ENCODE measurements around the gene IL37. TPM values are rescaled to one million over a fixed set of nuclear protein-coding genes. Genes with fewer than 3 reads are reported as not detected.

Gene IL37
- total and polyA plus RNA-seq, 2 donors (not counting 3 experiments of a cell fraction or from before 2014, with no cell fraction given) = not detected

DNA sequence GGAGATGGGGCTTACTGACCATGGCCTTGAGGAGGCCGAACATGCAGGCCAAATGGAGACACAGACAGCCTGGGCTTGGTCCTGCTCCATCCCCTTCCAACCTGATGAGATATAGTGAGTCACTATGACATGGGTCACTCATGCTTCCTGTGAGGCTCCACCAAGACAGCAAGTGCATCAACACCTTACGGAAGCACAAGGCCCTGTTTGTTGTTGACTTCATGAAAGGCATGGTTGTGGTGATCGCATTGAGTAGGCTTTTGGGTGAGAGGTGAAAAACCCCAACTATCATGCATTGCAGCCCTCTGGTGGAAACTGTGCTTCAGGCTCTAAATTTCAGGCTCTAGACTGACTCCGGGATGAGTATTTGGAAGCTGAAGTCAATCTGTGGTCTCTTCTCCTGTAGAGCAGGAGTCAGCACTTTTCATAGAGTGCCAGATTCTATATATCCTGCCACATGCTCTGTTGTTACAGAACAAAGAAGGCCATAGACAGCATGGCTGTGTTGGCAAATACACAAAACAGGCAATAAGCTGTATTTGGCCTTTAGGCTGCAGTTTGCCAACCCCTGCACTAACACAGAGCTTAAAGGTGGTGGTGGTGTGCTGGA lies 10.1 kb downstream of the IL37 start:
- intact Hi-C loops (cut with micrococcal nuclease) = no loop called here
- DNase-seq (ENCODE audit: low read depth, low spot score) = no peak
- no TSS peak for BruUV-seq (replicated peaks)
- ChIA-PET CTCF (interaction anchor here (0.7 to 1.6 kb wide), 3 partner anchors 10 to 171 kb away, joined by 3 read pairs; no protein-coding TSS in a partner anchor), POLR2A (no interaction called here)
- H3K4me2 ChIP-seq (ENCODE audit: insufficient read depth, low read length) = no peak overlapping the region
- dilution Hi-C loops (cut with MboI; ENCODE audit: extremely low pct_ligation_motif_present, low sequenced_read_pairs) = no loop called here
- TF ChIP-seq FOS (IDR thresholded peaks at IDR 0.05; ENCODE audit: borderline replicate concordance, insufficient read depth, low read length) (no peak), JUN (IDR thresholded peaks at IDR 0.05; ENCODE audit: borderline replicate concordance, insufficient read depth, insufficient read length, low read depth) (no peak), POLR2A (IDR thresholded peaks at IDR 0.05; ENCODE audit: low read depth, low read length) (no peak), EZH2 (IDR thresholded peaks at IDR 0.05; ENCODE audit: borderline replicate concordance, low read depth, low read length, severe bottlenecking) (no peak), GATA2 (IDR thresholded peaks at IDR 0.05; ENCODE audit: insufficient read depth, insufficient read length, low read depth, low read length) (no peak), MYC (IDR thresholded peaks at IDR 0.05; ENCODE audit: low read depth, low read length) (no peak), POLR2AphosphoS5 (IDR thresholded peaks at IDR 0.05; ENCODE audit: insufficient read depth, low read depth, low read length) (no peak)
- TF ChIP-seq, protein P1, sequence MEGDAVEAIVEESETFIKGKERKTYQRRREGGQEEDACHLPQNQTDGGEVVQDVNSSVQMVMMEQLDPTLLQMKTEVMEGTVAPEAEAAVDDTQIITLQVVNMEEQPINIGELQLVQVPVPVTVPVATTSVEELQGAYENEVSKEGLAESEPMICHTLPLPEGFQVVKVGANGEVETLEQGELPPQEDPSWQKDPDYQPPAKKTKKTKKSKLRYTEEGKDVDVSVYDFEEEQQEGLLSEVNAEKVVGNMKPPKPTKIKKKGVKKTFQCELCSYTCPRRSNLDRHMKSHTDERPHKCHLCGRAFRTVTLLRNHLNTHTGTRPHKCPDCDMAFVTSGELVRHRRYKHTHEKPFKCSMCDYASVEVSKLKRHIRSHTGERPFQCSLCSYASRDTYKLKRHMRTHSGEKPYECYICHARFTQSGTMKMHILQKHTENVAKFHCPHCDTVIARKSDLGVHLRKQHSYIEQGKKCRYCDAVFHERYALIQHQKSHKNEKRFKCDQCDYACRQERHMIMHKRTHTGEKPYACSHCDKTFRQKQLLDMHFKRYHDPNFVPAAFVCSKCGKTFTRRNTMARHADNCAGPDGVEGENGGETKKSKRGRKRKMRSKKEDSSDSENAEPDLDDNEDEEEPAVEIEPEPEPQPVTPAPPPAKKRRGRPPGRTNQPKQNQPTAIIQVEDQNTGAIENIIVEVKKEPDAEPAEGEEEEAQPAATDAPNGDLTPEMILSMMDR (IDR thresholded peaks at IDR 0.05; ENCODE audit: extremely low read depth in 1 of 2, insufficient read depth in 1 of 2, low read depth in 1 of 2, low read length in 2 of 2) = no peak
- TF ChIP-seq, protein P2, sequence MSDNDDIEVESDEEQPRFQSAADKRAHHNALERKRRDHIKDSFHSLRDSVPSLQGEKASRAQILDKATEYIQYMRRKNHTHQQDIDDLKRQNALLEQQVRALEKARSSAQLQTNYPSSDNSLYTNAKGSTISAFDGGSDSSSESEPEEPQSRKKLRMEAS (IDR thresholded peaks at IDR 0.05; ENCODE audit: insufficient read depth, insufficient read length) = no peak
- no peak overlapping the region for H3K27ac ChIP-seq (ENCODE audit: insufficient read depth, low read depth, low read length)
- no peaks in the 10 kb centered on the region for H4K20me1 ChIP-seq (replicated peaks; ENCODE audit: control insufficient read depth, extremely low read depth, insufficient read depth, low read length)
- no peak overlapping the region for H3K4me3 ChIP-seq (replicated peaks in 1 of 3; ENCODE audit: insufficient read depth in 1 of 3, low read depth in 1 of 3, low read length in 3 of 3)
- no peaks in the 10 kb centered on the region for H3K36me3 ChIP-seq (ENCODE audit: control insufficient read depth in 2 of 2, extremely low read depth in 1 of 2, insufficient read depth in 2 of 2, low read length in 2 of 2)
- no peaks in the 10 kb centered on the region for H3K9me3 ChIP-seq (replicated peaks; ENCODE audit: control insufficient read depth, insufficient read depth, low read length)
- no peak overlapping the region for H2AFZ ChIP-seq (ENCODE audit: low read depth, low read length)
- no peak overlapping the region for H3K9ac ChIP-seq (replicated peaks; ENCODE audit: extremely low read depth, insufficient read depth, low read length)
- no peaks in the 10 kb centered on the region for H3K9me1 ChIP-seq (replicated peaks; ENCODE audit: control insufficient read depth, extremely low read depth, insufficient read depth, low read length)
- H3K4me1 ChIP-seq (ENCODE audit: control insufficient read depth, extremely low read depth, insufficient read depth, low read length) = no peaks in the 10 kb centered on the region
- peaks cover 17% of the 10 kb centered on the region in 2 experiments for H3K27me3 ChIP-seq (ENCODE audit: control insufficient read depth in 2 of 2, insufficient read depth in 2 of 2, low read length in 2 of 2)
- no peak for FAIRE-seq
- H3K79me2 ChIP-seq (ENCODE audit: control insufficient read depth, insufficient read depth, low read length) = no peaks in the 10 kb centered on the region

All from endothelial cell of umbilical vein (primary cell).